Mesothelial cell of epicardium (in vitro differentiated cells): Measurements from ENCODE around the gene STXBP5. TPM values are rescaled to one million over a fixed set of nuclear protein-coding genes. Genes with fewer than 3 reads are reported as not detected.

Experiments
- DNase-seq, 2 experiments: peaks; one replicate each; pipeline ENCODE4 v3.0.0; 2021; ENCODE audit warnings: low spot score in 2 of 2; ENCODE audit not compliant: unreplicated experiment in 2 of 2
- H3K27ac Mint-ChIP-seq: 2 replicates; pipeline ENCODE4 v1.8.0; 2021; ENCODE audit warnings: mixed read lengths
- H3K27me3 Mint-ChIP-seq: 2 replicates; pipeline ENCODE4 v1.8.0; 2021; ENCODE audit warnings: low read depth, mixed read lengths
- H3K36me3 Mint-ChIP-seq: 2 replicates; pipeline ENCODE4 v1.8.0; 2021; ENCODE audit warnings: mixed read lengths
- H3K4me1 Mint-ChIP-seq: 2 replicates; pipeline ENCODE4 v1.8.0; 2021; ENCODE audit warnings: mixed read lengths
- H3K4me3 Mint-ChIP-seq: 2 replicates; pipeline ENCODE4 v1.8.0; 2021; ENCODE audit warnings: mild to moderate bottlenecking, moderate library complexity, mixed read lengths
- H3K9me3 Mint-ChIP-seq: 2 replicates; pipeline ENCODE4 v1.8.0; 2021; ENCODE audit warnings: mixed read lengths
- total RNA-seq: library from RNA; stranded (reverse); gene quantifications from 3 replicates; pipeline ENCODE4 v1.2.1, GENCODE V29; 2021
- TF ChIP-seq, protein P1 (sequence below): fragments of 200-600 bp; sonication (generic); IDR thresholded peaks from one replicate; pipeline ENCODE4 v1.5.0; 2021; ENCODE audit warnings: antibody characterized with exemption; ENCODE audit not compliant: unreplicated experiment

The STXBP5 gene
- total RNA-seq, 1 donor from 2014 or later, result 22.0 TPM

DNA sequence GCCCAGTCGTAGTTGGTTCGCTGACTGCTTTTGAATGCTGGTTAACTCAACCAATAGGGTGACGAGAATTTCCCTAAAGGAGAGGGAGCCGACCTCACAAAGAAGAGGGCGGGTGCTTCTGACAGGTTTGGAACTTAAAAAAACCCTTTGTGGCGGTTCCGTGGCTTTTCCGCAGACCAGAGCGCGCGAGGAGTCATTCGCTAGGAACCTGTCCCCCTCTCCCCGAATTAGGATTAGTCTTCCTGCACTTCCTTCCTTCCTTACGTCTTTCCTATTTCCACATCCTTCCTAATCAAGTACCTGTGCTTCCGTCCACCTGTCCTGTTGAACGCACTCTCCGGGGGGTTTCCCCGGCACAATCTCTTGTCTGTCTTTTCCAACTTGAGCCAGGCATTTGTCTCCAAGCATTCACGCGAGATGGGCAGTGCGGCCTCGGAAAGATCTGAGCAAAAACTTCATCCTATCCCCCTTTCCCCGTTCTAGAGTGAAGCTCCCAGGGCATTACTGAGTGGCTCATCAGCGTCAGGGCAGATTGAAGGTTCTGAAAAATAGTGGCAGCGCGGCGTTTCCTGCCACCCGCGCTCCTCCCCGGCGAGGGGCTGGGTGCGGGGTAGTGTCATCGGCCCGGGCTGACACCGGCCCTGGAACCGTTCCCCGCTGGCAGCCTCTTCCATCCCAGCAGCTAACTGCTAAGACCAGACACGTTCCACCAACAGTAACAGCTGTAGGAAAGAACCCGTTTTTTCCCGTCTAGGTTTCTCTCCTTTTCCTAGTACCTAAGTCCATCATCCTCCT, 1.5 kb upstream of the STXBP5 start:
- Mint-ChIP-seq H3K27me3 (no peaks in the 10 kb centered on the region), H3K27ac (peak overlapping the region; percentile 98), H3K36me3 (no peaks in the 10 kb centered on the region), H3K4me3 (peak overlapping the region; percentile 89), H3K9me3 (no peaks in the 10 kb centered on the region), H3K4me1 (peaks cover 33% of the 10 kb centered on the region)
- TF ChIP-seq, protein P1, sequence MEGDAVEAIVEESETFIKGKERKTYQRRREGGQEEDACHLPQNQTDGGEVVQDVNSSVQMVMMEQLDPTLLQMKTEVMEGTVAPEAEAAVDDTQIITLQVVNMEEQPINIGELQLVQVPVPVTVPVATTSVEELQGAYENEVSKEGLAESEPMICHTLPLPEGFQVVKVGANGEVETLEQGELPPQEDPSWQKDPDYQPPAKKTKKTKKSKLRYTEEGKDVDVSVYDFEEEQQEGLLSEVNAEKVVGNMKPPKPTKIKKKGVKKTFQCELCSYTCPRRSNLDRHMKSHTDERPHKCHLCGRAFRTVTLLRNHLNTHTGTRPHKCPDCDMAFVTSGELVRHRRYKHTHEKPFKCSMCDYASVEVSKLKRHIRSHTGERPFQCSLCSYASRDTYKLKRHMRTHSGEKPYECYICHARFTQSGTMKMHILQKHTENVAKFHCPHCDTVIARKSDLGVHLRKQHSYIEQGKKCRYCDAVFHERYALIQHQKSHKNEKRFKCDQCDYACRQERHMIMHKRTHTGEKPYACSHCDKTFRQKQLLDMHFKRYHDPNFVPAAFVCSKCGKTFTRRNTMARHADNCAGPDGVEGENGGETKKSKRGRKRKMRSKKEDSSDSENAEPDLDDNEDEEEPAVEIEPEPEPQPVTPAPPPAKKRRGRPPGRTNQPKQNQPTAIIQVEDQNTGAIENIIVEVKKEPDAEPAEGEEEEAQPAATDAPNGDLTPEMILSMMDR, result no peak
- DNase-seq, result peak; percentile 41 to 66

DNA sequence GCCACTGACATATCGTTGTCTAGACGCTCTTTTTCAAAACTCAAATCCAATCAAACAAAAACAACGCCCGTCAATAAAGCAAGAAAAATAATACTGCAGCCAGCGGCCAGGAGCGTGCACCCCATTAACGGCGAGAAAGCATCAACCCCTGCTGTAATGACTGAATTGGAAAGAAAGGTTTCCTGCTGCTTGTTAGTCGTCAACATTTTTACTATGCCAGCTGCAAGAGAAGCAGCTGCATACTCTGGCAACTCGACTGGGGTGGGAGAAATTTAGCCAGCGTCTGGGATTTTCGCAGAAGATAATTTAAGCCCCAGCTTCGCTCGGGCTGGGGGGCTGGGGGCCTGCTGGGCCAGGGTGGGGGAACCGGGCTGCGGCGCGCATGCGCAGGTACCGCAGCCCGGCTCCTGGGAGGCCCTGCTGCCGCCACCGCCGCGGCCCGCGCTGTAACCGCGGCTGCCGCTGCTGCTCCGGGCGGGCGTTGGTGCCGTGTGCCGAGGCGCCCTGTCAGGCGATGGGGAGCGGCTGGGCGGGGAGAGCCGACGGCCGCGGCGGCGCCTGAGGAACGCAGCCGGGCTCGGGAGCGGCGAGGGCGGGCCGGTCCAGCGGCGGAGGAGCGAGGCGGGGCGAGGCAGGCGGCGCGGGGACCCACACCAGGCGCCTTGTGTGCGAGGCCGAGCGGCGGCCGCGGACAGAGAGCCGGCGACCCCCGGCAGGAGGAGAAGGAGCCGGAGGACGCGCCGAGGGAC, 732 bp upstream of the STXBP5 start:
- peak; percentile 61 to 78 for DNase-seq
- no peaks in the 10 kb centered on the region for H3K9me3 Mint-ChIP-seq
- H3K27me3 Mint-ChIP-seq, result no peaks in the 10 kb centered on the region
- H3K4me1 Mint-ChIP-seq, result peaks cover 38% of the 10 kb centered on the region
- peak overlapping the region; percentile 89 for H3K4me3 Mint-ChIP-seq
- TF ChIP-seq, protein P1, result no peak
- no peaks in the 10 kb centered on the region for H3K36me3 Mint-ChIP-seq
- H3K27ac Mint-ChIP-seq, result peak overlapping the region; percentile 98

DNA sequence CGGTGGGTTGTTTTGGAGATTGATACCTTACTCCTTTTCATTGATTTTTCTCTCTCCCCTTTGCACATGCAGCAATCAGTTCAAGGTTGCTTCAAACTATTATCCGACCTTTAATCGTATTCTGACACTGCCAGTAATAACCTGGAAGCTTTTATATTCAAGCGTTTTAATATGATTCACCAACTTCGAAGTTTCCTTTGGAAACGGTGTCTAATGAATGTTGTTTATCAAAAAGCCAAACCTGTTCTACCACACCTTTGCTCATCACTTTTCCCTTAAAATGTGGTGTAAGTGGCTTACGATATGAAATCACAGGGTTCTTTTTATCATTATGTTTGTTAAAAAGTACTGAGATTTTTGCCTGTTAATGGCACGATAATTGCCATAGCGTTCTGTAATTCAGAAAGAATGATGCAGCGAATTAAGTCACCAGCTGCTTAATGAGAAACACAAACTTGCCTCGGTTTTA, 660 bp downstream of the STXBP5 start:
- TF ChIP-seq, protein P1, result no peak
- Mint-ChIP-seq H3K27ac (peak overlapping the region; percentile 98), H3K4me1 (peaks cover 41% of the 10 kb centered on the region), H3K27me3 (no peaks in the 10 kb centered on the region), H3K4me3 (peak overlapping the region; percentile 96), H3K9me3 (no peaks in the 10 kb centered on the region), H3K36me3 (no peaks in the 10 kb centered on the region)
- DNase-seq, result no peak

DNA sequence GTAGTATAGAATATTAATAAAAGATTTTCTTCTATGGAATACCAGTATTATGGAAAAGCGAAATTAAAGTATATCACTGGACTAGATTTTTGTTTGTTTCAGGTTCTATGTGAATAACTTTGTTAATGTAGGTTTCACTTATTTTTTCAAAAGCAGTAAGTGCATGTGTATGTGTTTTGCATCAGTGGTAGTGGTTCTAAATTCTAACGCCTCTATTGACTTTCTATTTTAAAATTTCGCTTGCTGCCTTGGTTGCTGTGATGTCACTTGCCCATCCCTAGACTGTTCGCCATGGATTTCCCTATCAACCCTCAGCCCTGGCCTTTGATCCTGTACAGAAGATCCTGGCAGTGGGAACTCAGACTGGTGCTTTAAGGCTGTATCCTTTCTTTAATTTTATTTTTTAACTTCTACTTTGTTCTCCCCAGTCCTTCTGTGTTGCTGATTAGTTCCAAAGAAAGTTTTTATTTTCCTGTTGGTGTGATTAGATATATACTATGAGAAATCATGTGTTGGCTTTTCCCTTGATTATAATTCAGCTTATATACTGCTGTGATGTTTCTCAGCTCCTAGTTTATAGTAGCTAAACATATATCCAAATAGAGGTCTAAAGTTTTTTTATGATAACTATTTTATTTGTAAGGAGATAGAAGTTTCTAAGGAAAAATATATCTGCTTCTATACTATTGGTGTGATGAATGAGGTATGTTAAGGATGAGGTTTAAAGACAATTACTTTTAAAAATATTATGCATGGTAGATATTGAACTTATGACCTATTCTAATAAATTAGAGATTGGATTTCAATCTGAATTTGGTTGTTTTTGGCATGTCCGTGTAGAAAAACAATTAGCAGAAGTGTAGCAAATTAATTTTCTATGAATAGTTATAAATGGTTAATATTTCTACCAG, 1.7 kb downstream of the STXBP5 start:
- TF ChIP-seq, protein P1, result no peak
- H3K4me1 Mint-ChIP-seq, result peaks cover 41% of the 10 kb centered on the region
- no peak overlapping the region for H3K27ac Mint-ChIP-seq
- H3K36me3 Mint-ChIP-seq, result no peaks in the 10 kb centered on the region
- DNase-seq, result no peak
- H3K9me3 Mint-ChIP-seq, result no peaks in the 10 kb centered on the region
- H3K4me3 Mint-ChIP-seq, result peak overlapping the region; percentile 96
- H3K27me3 Mint-ChIP-seq, result no peaks in the 10 kb centered on the region

DNA sequence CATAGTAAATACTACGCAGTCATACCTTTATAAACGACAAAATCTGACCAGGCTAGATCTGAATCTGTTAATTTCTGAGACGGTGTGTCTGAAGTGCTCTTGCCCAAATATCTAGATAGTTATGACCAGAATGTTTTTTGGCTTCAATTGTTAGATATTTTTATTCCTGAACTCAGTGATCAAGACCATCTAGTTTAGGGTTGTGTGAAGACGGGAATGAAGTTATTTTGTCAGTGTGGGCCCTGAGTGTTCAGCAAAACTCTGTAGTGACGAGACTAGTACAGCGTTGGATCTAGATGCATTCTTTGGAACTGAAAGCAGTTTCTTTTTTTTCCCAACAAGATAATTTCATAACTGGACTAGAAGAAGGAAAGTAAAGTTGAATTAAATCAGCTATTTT, 3.1 kb downstream of the STXBP5 start:
- peaks cover 2% of the 10 kb centered on the region for H3K36me3 Mint-ChIP-seq
- no peak overlapping the region for H3K27ac Mint-ChIP-seq
- H3K4me3 Mint-ChIP-seq, result no peak overlapping the region
- no peak for DNase-seq
- peaks cover 33% of the 10 kb centered on the region for H3K4me1 Mint-ChIP-seq
- TF ChIP-seq, protein P1, result no peak
- H3K27me3 Mint-ChIP-seq, result no peaks in the 10 kb centered on the region
- no peaks in the 10 kb centered on the region for H3K9me3 Mint-ChIP-seq
